Left ventricle myocardium inferior (tissue), 1 donor: Measurements from ENCODE around the gene UQCR11. TPM values are rescaled to one million over a fixed set of nuclear protein-coding genes. Genes with fewer than 3 reads are reported as not detected.
A peak's percentile ranks its signal among the peaks of the same experiment; 100 is the strongest.

Experiments used
- DNase-seq: peaks from one replicate; pipeline ENCODE4 v3.0.0-alpha.2; 2020
- H3K27ac ChIP-seq: fragments of 200-600 bp; replicated peaks from 2 replicates; pipeline ENCODE4 v1.8.0; 2021
- H3K27me3 ChIP-seq: fragments of 200-600 bp; 2 replicates; pipeline ENCODE4 v1.8.0; 2021; ENCODE audit warnings: low read depth
- H3K36me3 ChIP-seq: fragments of 200-600 bp; 2 replicates; pipeline ENCODE4 v1.8.0; 2021
- H3K4me1 ChIP-seq: fragments of 200-600 bp; 2 replicates; pipeline ENCODE4 v1.8.0; 2021
- H3K4me3 ChIP-seq: fragments of 200-600 bp; 2 replicates; pipeline ENCODE4 v1.8.0; 2021; ENCODE audit warnings: mild to moderate bottlenecking, moderate library complexity
- H3K9me3 ChIP-seq: fragments of 200-600 bp; replicated peaks from 2 replicates; pipeline ENCODE4 v1.8.0; 2021
- intact Hi-C: fragments of 100-400 bp; cut with micrococcal nuclease; formaldehyde crosslinking; loops from one replicate; pipeline ENCODE4 v1.11.0; 2022
- long read RNA-seq: library from polyadenylated mRNA; unstranded; transcript quantifications from one replicate; pipeline ENCODE4 v2.0.0, GENCODE V29; 2021
- total RNA-seq: library from RNA; stranded (reverse); fragmentation: NEBNext Ultra II Directional; extraction: Animal tissue kit (Norgen Biotek cat#: 25700); gene quantifications from one replicate; pipeline ENCODE4 v1.2.1, GENCODE V29; 2021
- TF ChIP-seq, protein P1 (sequence below): fragments of 200-600 bp; IDR thresholded peaks from 2 replicates; pipeline ENCODE4 v1.8.0; 2021; ENCODE audit warnings: antibody characterized with exemption, mild to moderate bottlenecking, borderline replicate concordance
- donor health status: DM: no; HTN: yes; CAD: no; lungs with severe emphysema.

The UQCR11 gene
- 942 TPM for total RNA-seq
- long read RNA-seq, transcript UQCR11-203 (3 exons, 1,324 nt): major isoform, 579 of 589 reads
- long read RNA-seq, partial matches to known transcripts: 9 of 589 reads
- long read RNA-seq, other reads (novel, unspliced or antisense): 1 of 589 reads

DNA sequence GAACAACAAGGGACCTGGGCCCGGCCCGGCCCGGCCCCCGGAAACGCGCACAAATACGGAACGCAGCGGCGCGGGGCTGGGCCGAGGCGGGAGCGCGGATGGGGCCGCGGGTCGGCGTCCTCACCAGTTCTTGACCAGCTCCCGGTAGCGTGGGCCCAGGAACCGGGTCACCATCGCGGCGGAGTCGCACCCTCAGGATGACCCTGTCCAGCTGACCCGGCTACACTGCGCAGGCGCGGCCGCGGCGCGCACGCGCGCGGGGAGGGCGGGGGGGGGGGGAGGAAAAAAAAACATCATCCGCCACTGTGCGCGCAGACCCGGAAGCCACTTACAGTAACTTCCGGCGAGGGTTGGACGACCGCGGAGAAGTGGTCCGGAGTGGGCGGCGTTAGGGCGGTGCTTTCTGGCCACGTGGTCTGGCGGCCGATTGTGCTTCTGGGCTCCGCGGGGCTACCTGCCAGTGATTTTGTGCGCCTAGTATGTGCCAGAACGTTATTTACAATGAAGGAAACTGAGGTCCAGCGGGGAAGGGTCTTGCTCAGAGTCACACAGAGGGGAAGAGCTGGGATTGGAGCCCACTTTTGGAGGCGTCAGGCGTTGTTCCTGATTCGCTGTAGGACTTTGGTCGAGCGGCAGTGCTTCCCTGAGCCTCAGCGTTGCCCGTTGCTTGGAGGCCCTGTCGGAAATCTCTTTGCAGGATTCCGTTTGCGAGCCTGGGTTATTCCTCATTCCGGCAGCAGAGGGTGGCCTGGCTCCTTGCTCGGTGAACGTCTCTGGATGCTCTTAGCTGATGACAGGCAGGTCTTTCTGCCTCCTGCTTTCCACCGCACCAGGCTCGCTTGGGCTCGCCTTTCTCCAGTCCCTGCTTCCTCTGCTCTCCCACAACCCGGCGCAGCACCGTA, at the start of gene UQCR11:
Gene UQCR11, minus strand, starts transcription at position 227 of the 902 bp plus-strand sequence. Its CDS starts 53 bp downstream, at position 174.
- peak; percentile 97 for DNase-seq
- Histone ChIP-seq H3K9me3 (no peaks in the 10 kb centered on the region), H3K27me3 (no peaks in the 10 kb centered on the region), H3K36me3 (peaks cover 13% of the 10 kb centered on the region), H3K27ac (peak within 1 kb of the TSS; percentile 97), H3K4me3 (peak within 1 kb of the TSS; percentile 90), H3K4me1 (peaks cover 47% of the 10 kb centered on the region)
- TF ChIP-seq, protein P1, sequence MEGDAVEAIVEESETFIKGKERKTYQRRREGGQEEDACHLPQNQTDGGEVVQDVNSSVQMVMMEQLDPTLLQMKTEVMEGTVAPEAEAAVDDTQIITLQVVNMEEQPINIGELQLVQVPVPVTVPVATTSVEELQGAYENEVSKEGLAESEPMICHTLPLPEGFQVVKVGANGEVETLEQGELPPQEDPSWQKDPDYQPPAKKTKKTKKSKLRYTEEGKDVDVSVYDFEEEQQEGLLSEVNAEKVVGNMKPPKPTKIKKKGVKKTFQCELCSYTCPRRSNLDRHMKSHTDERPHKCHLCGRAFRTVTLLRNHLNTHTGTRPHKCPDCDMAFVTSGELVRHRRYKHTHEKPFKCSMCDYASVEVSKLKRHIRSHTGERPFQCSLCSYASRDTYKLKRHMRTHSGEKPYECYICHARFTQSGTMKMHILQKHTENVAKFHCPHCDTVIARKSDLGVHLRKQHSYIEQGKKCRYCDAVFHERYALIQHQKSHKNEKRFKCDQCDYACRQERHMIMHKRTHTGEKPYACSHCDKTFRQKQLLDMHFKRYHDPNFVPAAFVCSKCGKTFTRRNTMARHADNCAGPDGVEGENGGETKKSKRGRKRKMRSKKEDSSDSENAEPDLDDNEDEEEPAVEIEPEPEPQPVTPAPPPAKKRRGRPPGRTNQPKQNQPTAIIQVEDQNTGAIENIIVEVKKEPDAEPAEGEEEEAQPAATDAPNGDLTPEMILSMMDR: peak; percentile 70
- intact Hi-C loops: no loop called here

DNA sequence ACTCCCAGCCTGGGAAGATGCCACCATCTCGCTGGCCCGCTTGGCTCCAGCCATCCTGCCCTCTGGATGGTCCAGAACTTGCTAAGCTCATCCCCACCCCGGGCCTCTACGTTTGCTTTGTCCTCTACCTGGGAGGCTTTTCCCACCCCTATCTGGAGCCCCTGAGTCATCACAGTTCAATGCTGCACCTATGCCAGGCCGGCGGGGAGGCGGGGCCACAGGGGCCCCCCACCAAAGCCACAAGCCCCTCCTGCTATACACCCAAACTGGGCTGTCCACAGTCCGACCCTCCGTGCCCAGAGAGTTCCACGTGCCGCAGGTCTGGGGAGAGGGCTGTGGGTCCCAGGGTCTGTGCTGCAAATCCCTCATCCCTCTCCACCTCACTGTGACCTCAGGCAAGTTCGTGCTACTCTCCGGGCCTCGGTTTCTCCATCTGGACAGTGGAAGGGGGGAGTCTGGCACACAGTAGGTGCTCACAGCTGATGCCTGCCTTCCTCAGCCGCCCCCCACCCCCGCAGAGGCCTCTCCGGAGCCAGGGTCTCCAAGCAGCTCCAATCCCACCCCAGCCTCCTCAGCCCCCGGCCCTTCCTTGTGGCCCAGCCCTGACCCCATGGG, 49.0 kb upstream of the UQCR11 start:
- TF ChIP-seq, protein P1: no peak
- intact Hi-C loops: no loop called here
- H3K4me3 ChIP-seq: no peak overlapping the region
- peaks cover 22% of the 10 kb centered on the region for H3K27me3 ChIP-seq
- DNase-seq: no peak
- H3K9me3 ChIP-seq: no peaks in the 10 kb centered on the region
- H3K27ac ChIP-seq: no peak overlapping the region
- no peaks in the 10 kb centered on the region for H3K36me3 ChIP-seq
- H3K4me1 ChIP-seq: peaks cover 27% of the 10 kb centered on the region

DNA sequence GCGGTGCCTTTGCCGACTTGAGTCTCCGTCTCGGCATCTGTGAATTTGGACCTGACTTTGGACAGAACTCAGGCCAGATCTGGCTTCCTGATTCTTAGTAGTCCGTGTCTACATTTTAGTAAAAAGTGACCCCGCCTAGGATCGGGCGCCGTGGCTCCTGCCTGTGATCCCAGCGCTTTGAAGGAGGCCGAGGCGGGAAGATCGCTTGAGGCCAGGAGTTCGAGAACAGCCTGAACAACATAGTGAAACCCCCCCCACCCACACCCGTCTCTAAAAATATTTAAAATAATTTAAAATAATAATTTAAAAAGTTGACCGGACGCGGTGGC, 48.0 kb upstream of the UQCR11 start:
- H3K4me1 ChIP-seq: peaks cover 27% of the 10 kb centered on the region
- peak overlapping the region; percentile 89 for H3K4me3 ChIP-seq
- no peaks in the 10 kb centered on the region for H3K9me3 ChIP-seq
- TF ChIP-seq, protein P1: no peak
- H3K27me3 ChIP-seq: peaks cover 13% of the 10 kb centered on the region
- DNase-seq: no peak
- peak overlapping the region; percentile 100 for H3K27ac ChIP-seq
- peaks cover under 1% of the 10 kb centered on the region for H3K36me3 ChIP-seq
- intact Hi-C loops: no loop called here

DNA sequence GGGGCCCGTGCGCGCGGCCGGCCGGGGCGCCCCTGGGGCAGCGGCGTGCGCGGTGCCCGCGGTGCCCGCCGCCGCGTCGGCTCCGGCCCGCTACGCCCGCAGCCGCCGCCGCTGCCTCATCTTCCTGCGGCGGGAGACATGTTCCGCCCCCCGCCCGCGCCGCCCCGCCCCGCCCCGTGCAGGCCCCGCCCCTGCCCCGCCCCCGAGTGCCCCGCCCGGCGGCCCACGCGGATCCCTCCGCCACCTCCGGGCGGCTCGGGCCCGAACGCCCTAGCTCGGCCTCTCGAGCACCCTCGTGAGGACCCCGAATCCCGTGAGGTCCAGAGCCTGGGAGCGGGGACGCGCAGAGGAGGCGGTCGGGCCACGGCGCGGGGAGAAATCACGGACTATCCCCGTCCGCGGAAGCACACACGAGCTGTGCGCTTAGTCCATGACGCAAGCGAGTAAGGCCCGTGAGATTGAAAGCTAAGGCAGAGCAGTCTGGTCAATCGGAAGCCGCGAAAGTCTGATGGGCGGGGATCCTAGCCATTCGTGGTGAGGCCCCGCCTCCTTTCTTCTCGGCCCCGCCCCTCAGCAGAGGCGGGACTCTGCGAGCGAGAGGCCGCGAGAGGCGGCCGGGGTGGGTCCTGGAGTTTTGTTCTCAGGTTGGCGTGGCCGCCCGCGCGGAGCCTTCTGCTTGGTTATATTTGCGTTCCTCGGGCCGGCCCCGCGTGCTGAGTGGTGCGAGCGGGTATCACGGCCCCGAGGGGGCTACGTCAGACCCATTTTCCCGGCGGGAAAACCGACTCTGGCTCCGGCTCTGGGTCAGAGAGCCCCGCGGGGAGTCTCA, 47.4 kb upstream of the UQCR11 start, which contains the start of gene TCF3:
Gene TCF3, minus strand, starts transcription at position 145 of the 829 bp plus-strand sequence. CDS start 2,367 bp downstream, outside the sequence.
- H3K4me1 ChIP-seq: peaks cover 27% of the 10 kb centered on the region
- intact Hi-C loops: no loop called here
- peaks cover 7% of the 10 kb centered on the region for H3K27me3 ChIP-seq
- peak within 1 kb of the TSS; percentile 100 for H3K27ac ChIP-seq
- peak within 1 kb of the TSS; percentile 89 for H3K4me3 ChIP-seq
- TF ChIP-seq, protein P1: peak; percentile 13
- H3K36me3 ChIP-seq: peaks cover 6% of the 10 kb centered on the region
- DNase-seq: peak; percentile 98
- no peaks in the 10 kb centered on the region for H3K9me3 ChIP-seq
